CD4-positive, alpha-beta T cell (primary cell): Measurements from ENCODE around the gene CLPTM1. TPM values are rescaled to one million over a fixed set of nuclear protein-coding genes. Genes with fewer than 3 reads are reported as not detected.
A peak's percentile ranks its signal among the peaks of the same experiment; 100 is the strongest.

Experiments
- ATAC-seq: fragments of 200-7000 bp; cut with Tn5 transposase; one replicate; pipeline ENCODE4 v1.10.0; 2022; ENCODE audit warnings: mild to moderate bottlenecking; ENCODE audit not compliant: poor library complexity
- CTCF ChIA-PET: fragments of 350-600 bp; sonication (Branson Sonifier 250); formaldehyde crosslinking; loops from one replicate; lab custom pipeline; 2021; ENCODE audit warnings: antibody characterized with exemption, inconsistent platforms; lab: Charles Lee
- POLR2A ChIA-PET: fragments of 350-600 bp; sonication (Branson Sonifier 250); formaldehyde crosslinking; loops from one replicate; lab custom pipeline; 2021; ENCODE audit warnings: antibody characterized with exemption, inconsistent platforms; lab: Charles Lee
- DNase-seq, 14 experiments: peaks; one replicate each; pipeline ENCODE4 v3.0.0-alpha.2; 2013 to 2020; ENCODE audit warnings: mixed read lengths in 2 of 14
- H3K27ac ChIP-seq, 2 donors: one replicate each; pipeline versions ENCODE4 v1.5.1 to v1.7.0; 2013; ENCODE audit warnings: low read length in 2 of 2, low read depth in 1 of 2, mild to moderate bottlenecking in 1 of 2
- H3K27me3 ChIP-seq, 2 experiments: 1 replicate in 1 of 2; 2 replicates in 1 of 2; pipeline versions ENCODE4 v1.6.1 to v1.7.0; 2013; ENCODE audit warnings: low read length in 2 of 2, control low read depth in 1 of 2, mild to moderate bottlenecking in 1 of 2, moderate library complexity in 1 of 2; ENCODE audit not compliant: insufficient read depth in 2 of 2, control insufficient read depth in 1 of 2
- H3K36me3 ChIP-seq: one replicate; pipeline ENCODE4 v1.6.1; 2013; ENCODE audit warnings: low read length, control low read depth; ENCODE audit not compliant: insufficient read depth
- H3K4me1 ChIP-seq: one replicate; pipeline ENCODE4 v1.6.1; 2013; ENCODE audit warnings: low read length, control low read depth; ENCODE audit not compliant: insufficient read depth
- H3K4me3 ChIP-seq: one replicate; pipeline ENCODE4 v1.5.1; 2013; ENCODE audit warnings: mild to moderate bottlenecking, low read length, moderate library complexity
- H3K9me3 ChIP-seq, 2 experiments: 1 replicate in 1 of 2; 2 replicates in 1 of 2; pipeline versions ENCODE4 v1.6.1 to v1.7.0; 2013; ENCODE audit warnings: low read length in 2 of 2, mild to moderate bottlenecking in 2 of 2, control low read depth in 1 of 2, moderate library complexity in 1 of 2; ENCODE audit not compliant: control insufficient read depth in 1 of 2, insufficient read depth in 1 of 2
- H3K27ac Mint-ChIP-seq: one replicate; pipeline ENCODE4 v1.8.0; 2020; ENCODE audit warnings: mixed read lengths
- H3K27me3 Mint-ChIP-seq: one replicate; pipeline ENCODE4 v1.8.0; 2021; ENCODE audit warnings: mixed read lengths
- H3K36me3 Mint-ChIP-seq: one replicate; pipeline ENCODE4 v1.8.0; 2021; ENCODE audit warnings: low read depth, mixed read lengths
- H3K4me1 Mint-ChIP-seq: one replicate; pipeline ENCODE4 v1.8.0; 2021; ENCODE audit warnings: low read depth, mixed read lengths
- H3K4me3 Mint-ChIP-seq: one replicate; pipeline ENCODE4 v1.8.0; 2020; ENCODE audit warnings: mild to moderate bottlenecking, mixed read lengths
- H3K9me3 Mint-ChIP-seq: one replicate; pipeline ENCODE4 v1.8.0; 2020; ENCODE audit warnings: mixed read lengths
- intact Hi-C, 2 experiments: fragments of 100-400 bp; cut with DNase I in 1 of 2; cut with micrococcal nuclease in 1 of 2; formaldehyde crosslinking; loops; one replicate each; pipeline versions ENCODE4 v1.15.1 to v1.9.0; 2023 to 2025; cut with DNase I, micrococcal nuclease
- polyA plus RNA-seq, 2 donors: library from polyadenylated mRNA; unstranded; fragments of 120-200 nt; gene quantifications; one replicate each; pipeline ENCODE4 v1.2.1, GENCODE V29; 2013
- total RNA-seq, 174 experiments: library from RNA in 2 of 174; stranded (reverse) in 2 of 174; gene quantifications; one replicate each; pipeline ENCODE4 v1.2.3 and lab custom pipeline; 2021 to 2026
- TF ChIP-seq, protein P1 (sequence below): fragments of 200-600 bp; IDR thresholded peaks from one replicate; pipeline ENCODE4 v1.8.0; 2022; ENCODE audit warnings: antibody characterized with exemption, mild to moderate bottlenecking

Gene CLPTM1, protein sequence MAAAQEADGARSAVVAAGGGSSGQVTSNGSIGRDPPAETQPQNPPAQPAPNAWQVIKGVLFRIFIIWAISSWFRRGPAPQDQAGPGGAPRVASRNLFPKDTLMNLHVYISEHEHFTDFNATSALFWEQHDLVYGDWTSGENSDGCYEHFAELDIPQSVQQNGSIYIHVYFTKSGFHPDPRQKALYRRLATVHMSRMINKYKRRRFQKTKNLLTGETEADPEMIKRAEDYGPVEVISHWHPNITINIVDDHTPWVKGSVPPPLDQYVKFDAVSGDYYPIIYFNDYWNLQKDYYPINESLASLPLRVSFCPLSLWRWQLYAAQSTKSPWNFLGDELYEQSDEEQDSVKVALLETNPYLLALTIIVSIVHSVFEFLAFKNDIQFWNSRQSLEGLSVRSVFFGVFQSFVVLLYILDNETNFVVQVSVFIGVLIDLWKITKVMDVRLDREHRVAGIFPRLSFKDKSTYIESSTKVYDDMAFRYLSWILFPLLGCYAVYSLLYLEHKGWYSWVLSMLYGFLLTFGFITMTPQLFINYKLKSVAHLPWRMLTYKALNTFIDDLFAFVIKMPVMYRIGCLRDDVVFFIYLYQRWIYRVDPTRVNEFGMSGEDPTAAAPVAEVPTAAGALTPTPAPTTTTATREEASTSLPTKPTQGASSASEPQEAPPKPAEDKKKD
- 10 to 100 TPM; 71.0 to 72.7 TPM for total RNA-seq
- polyA plus RNA-seq (2013, experiment 1 of 2): 47.2 TPM
- 52.1 TPM for polyA plus RNA-seq (2013, experiment 2 of 2)
- 20.1 to 96.9 (median 54.0) reads per million in 172 experiments for total RNA-seq (lab: John Stamatoyannopoulos, UW)

DNA sequence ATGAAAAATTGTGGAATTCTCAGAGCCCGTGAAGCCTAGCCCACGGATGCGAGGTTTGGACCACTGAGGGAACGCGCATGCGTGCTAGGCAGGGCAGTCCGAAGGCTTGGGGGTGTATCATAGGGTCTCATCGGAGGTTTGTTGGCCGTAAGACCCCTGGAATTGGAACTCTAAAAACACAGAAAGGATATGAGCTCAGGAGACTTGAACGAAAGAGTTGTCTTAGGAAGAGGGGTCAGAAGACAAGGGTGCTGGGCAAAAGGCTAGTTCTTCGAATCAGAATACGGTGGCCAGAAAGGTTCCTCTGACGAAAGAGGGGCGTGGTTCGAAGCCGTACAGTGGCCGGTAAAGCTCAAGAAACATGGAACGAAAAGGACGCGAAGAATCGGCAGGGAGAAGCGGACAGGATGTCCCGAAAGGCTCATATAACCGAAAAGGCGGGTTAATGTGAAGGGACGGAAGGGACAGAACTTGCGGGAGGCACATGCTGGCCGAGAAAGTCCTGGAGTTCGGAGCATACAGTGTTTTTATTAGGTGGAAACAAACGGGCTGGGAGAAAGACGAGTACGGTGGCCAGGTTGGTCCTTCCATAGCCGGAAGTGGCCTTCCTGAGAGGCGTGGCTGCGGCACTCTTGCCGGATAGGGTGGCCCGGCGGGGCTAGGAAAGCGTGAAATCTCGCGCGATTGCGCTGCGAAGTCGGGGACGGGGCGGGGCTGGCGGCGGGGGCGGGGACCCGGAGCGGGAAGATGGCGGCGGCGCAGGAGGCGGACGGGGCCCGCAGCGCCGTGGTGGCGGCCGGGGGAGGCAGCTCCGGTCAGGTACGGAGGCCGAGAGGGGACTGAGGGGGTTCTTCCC is at the start of gene CLPTM1:
Gene CLPTM1 (plus strand): TSS at position 732 of the 856 bp plus-strand sequence. CDS start 16 bp downstream, at position 748.
- peak within 1 kb of the TSS; percentile 91 for H3K4me3 ChIP-seq
- CTCF ChIA-PET: interaction anchor here (0.5 to 2.1 kb wide), 3 partner anchors 27 to 231 kb away, joined by 3 to 5 read pairs (median 5); no protein-coding TSS in a partner anchor
- Mint-ChIP-seq H3K27ac (peak within 1 kb of the TSS; percentile 88), H3K36me3 (peaks cover 15% of the 10 kb centered on the region), H3K4me1 (peaks cover 45% of the 10 kb centered on the region), H3K27me3 (no peaks in the 10 kb centered on the region), H3K9me3 (no peaks in the 10 kb centered on the region), H3K4me3 (peak within 1 kb of the TSS; percentile 96)
- ATAC-seq (peak; percentile 94), DNase-seq (peak; percentile 93 to 98 (median 96))
- no peaks in the 10 kb centered on the region for H3K27me3 ChIP-seq
- H3K9me3 ChIP-seq: no peaks in the 10 kb centered on the region
- TF ChIP-seq, protein P1, sequence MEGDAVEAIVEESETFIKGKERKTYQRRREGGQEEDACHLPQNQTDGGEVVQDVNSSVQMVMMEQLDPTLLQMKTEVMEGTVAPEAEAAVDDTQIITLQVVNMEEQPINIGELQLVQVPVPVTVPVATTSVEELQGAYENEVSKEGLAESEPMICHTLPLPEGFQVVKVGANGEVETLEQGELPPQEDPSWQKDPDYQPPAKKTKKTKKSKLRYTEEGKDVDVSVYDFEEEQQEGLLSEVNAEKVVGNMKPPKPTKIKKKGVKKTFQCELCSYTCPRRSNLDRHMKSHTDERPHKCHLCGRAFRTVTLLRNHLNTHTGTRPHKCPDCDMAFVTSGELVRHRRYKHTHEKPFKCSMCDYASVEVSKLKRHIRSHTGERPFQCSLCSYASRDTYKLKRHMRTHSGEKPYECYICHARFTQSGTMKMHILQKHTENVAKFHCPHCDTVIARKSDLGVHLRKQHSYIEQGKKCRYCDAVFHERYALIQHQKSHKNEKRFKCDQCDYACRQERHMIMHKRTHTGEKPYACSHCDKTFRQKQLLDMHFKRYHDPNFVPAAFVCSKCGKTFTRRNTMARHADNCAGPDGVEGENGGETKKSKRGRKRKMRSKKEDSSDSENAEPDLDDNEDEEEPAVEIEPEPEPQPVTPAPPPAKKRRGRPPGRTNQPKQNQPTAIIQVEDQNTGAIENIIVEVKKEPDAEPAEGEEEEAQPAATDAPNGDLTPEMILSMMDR: no peak
- H3K4me1 ChIP-seq: peaks cover 52% of the 10 kb centered on the region
- peak within 1 kb of the TSS; percentile 80 to 93 for H3K27ac ChIP-seq
- intact Hi-C loops: loop anchor here (1.0 to 10.0 kb wide), 6 partner anchors 46 to 910 kb away; partner anchors contain the start of genes CLASRP (in 1 of the 2), FOXA3 (in 1 of the 2), PPP1R37 (in 1 of the 2) and RELB (in 1 of the 2)
- H3K36me3 ChIP-seq: peaks cover 11% of the 10 kb centered on the region
- POLR2A ChIA-PET: interaction anchor here (0.7 to 1.8 kb wide), 7 partner anchors 39 to 223 kb away, joined by 3 to 24 read pairs (median 4); partner anchors contain the start of genes BLOC1S3, CLASRP, RELB and TOMM40

DNA sequence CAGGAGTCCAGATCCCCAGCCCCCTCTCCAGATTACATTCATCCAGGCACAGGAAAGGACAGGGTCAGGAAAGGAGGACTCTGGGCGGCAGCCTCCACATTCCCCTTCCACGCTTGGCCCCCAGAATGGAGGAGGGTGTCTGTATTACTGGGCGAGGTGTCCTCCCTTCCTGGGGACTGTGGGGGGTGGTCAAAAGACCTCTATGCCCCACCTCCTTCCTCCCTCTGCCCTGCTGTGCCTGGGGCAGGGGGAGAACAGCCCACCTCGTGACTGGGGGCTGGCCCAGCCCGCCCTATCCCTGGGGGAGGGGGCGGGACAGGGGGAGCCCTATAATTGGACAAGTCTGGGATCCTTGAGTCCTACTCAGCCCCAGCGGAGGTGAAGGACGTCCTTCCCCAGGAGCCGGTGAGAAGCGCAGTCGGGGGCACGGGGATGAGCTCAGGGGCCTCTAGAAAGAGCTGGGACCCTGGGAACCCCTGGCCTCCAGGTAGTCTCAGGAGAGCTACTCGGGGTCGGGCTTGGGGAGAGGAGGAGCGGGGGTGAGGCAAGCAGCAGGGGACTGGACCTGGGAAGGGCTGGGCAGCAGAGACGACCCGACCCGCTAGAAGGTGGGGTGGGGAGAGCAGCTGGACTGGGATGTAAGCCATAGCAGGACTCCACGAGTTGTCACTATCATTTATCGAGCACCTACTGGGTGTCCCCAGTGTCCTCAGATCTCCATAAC is 49.6 kb upstream of the CLPTM1 start, which contains the start of gene APOE:
Gene APOE (plus strand): TSS at position 360 of the 724 bp plus-strand sequence. CDS start 829 bp downstream, outside the sequence.
- Mint-ChIP-seq H3K4me3 (no peak within 1 kb of the TSS), H3K36me3 (peaks cover 22% of the 10 kb centered on the region), H3K9me3 (no peaks in the 10 kb centered on the region), H3K27me3 (peaks cover 38% of the 10 kb centered on the region), H3K27ac (no peak within 1 kb of the TSS), H3K4me1 (peaks cover 7% of the 10 kb centered on the region)
- ATAC-seq (no peak), DNase-seq (no peak)
- H3K4me3 ChIP-seq: no peak within 1 kb of the TSS
- peaks cover 18 to 31% of the 10 kb centered on the region in 2 experiments for H3K27me3 ChIP-seq
- H3K4me1 ChIP-seq: peaks cover 17% of the 10 kb centered on the region
- POLR2A ChIA-PET: interaction anchor here (1.3 kb wide), 1 partner anchor 15 kb away, joined by 5 read pairs; the partner anchor contains the start of gene TOMM40
- TF ChIP-seq, protein P1: no peak
- H3K36me3 ChIP-seq: peaks cover 17% of the 10 kb centered on the region
- H3K9me3 ChIP-seq: peaks cover 0 to 5% of the 10 kb centered on the region in 2 experiments
- CTCF ChIA-PET: interaction anchor here (1.0 to 3.2 kb wide), 4 partner anchors 10 to 154 kb away, joined by 3 to 13 read pairs (median 4); no protein-coding TSS in a partner anchor
- intact Hi-C loops: no loop called here
- no peak within 1 kb of the TSS for H3K27ac ChIP-seq
